ENCODE results near the gene SLC25A1. TPM values are rescaled to one million over a fixed set of nuclear protein-coding genes. Genes with fewer than 3 reads are reported as not detected.

The SLC25A1 gene
- total and polyA plus RNA-seq, 2 of the 8 experiments (the other 6 are each of a cell fraction or from before 2014, with no cell fraction given), result 110 to 148 TPM

- Histone ChIP-seq H4K91ac (replicated peaks; ENCODE audit: insufficient read length, low read length) (no peak overlapping the region), H2BK15ac (ENCODE audit: low read length) (no peak overlapping the region), H3K56ac (replicated peaks; ENCODE audit: insufficient read length, low read depth, low read length) (no peak overlapping the region), H2AFZ (ENCODE audit: low read length) (no peak overlapping the region), H4K5ac (ENCODE audit: insufficient read length, low read depth, low read length) (no peak overlapping the region), H3K79me2 (ENCODE audit: control insufficient read depth in 1 of 2, insufficient read depth in 2 of 2, low read length in 2 of 2) (peaks cover 0 to 10% of the 10 kb centered on the region in 2 experiments; a peak in 2 of 4 replicates), H3K27me3 (replicated peaks in 1 of 4; ENCODE audit: control insufficient read depth in 3 of 4, extremely low read depth in 1 of 4, insufficient read depth in 3 of 4, low read length in 3 of 4) (peaks cover 8 to 21% (median 15%) of the 10 kb centered on the region in 4 experiments), H3K4me3 (ENCODE audit: extremely low read depth in 1 of 4, insufficient read depth in 2 of 4, low read depth in 3 of 4, low read length in 4 of 4) (no peak overlapping the region; a peak in 2 of 8 replicates), H3K23me2 (ENCODE audit: low read depth, low read length) (peaks cover 5% of the 10 kb centered on the region; the same call in 1 of the 2 replicates), H3K9ac (replicated peaks in 1 of 4; ENCODE audit: extremely low read depth in 1 of 4, low read depth in 3 of 4, low read length in 3 of 4) (no peak overlapping the region), H4K8ac (ENCODE audit: extremely low read depth, insufficient read depth, low read length) (no peak overlapping the region), H2AK5ac (ENCODE audit: low read depth, low read length) (no peak overlapping the region), H3K23ac (ENCODE audit: insufficient read length) (no peak overlapping the region), H3K4me1 (replicated peaks in 1 of 4; ENCODE audit: control insufficient read depth in 3 of 4, insufficient read depth in 4 of 4, low read length in 3 of 4) (peaks cover 0 to 12% (median 5%) of the 10 kb centered on the region in 4 experiments; a peak in 5 of 7 replicates), H3K18ac (ENCODE audit: extremely low read depth, low read length) (no peak overlapping the region), H3K36me3 (ENCODE audit: control insufficient read depth in 2 of 4, insufficient read depth in 4 of 4, low read length in 3 of 4) (peaks cover 8 to 27% (median 23%) of the 10 kb centered on the region in 4 experiments; a peak in 6 of 8 replicates), H2BK5ac (ENCODE audit: low read depth, low read length) (no peak overlapping the region), H3K79me1 (ENCODE audit: low read depth, low read length) (no peaks in the 10 kb centered on the region; the same call in 1 of the 2 replicates), H3K4me2 (ENCODE audit: insufficient read depth in 1 of 2, low read depth in 2 of 2, low read length in 2 of 2) (peak overlapping the region; percentile 8 to 78; a peak in 2 of 4 replicates), H3K9me3 (ENCODE audit: insufficient read depth in 2 of 2, low read depth in 1 of 2, low read length in 1 of 2) (no peaks in the 10 kb centered on the region), H2BK12ac (ENCODE audit: low read depth, low read length) (no peak overlapping the region), H2BK20ac (ENCODE audit: low read length) (no peak overlapping the region), H4K20me1 (replicated peaks in 1 of 2; ENCODE audit: control insufficient read depth in 1 of 2, insufficient read depth in 2 of 2, low read length in 2 of 2) (peaks cover 1 to 4% of the 10 kb centered on the region in 2 experiments), H3K14ac (ENCODE audit: insufficient read length) (no peak overlapping the region), H3K4ac (replicated peaks; ENCODE audit: insufficient read length, low read depth, low read length) (no peak overlapping the region), H3K27ac (ENCODE audit: low read depth, low read length) (no peak overlapping the region), H2BK120ac (replicated peaks; ENCODE audit: low read depth, low read length) (no peak overlapping the region)
- 86% methylated on average over 4 of the region's 5 CpGs; no CpG with 5 or more reads in 1 of the 2 experiments for WGBS, 2 experiments (ENCODE audit: extremely low coverage in 1 of 2, insufficient coverage in 1 of 2, insufficient read length in 1 of 2, insufficient replicate concordance in 2 of 2, low coverage in 1 of 2, low lambda C conversion rate in 2 of 2, missing lambda C conversion rate in 1 of 2)
- ChIA-PET CTCF (ENCODE audit: partially characterized antibody) (interaction anchor here (1.2 to 5.0 kb wide), 6 partner anchors 11 to 32 kb away, joined by 3 to 28 read pairs (median 5); partner anchors contain the start of genes DGCR2 and TSSK2), POLR2A (ENCODE audit: partially characterized antibody) (interaction anchor here (0.6 to 3.4 kb wide), 5 partner anchors 10 to 321 kb away, joined by 3 to 24 read pairs (median 6); partner anchors contain the start of genes DGCR2 and TSSK2)
- FAIRE-seq (no peak), DNase-seq (ENCODE audit: low read depth in 1 of 2, low spot score in 2 of 2) (no peak)
- no peak for TF ChIP-seq TAF1 (IDR thresholded peaks at IDR 0.05; ENCODE audit: low read depth, low read length)
- TF ChIP-seq, protein P1, sequence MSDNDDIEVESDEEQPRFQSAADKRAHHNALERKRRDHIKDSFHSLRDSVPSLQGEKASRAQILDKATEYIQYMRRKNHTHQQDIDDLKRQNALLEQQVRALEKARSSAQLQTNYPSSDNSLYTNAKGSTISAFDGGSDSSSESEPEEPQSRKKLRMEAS (IDR thresholded peaks at IDR 0.05), result no peak
- TF ChIP-seq CHD1 (IDR thresholded peaks at IDR 0.05; ENCODE audit: low read depth, low read length), result no peak
- TF ChIP-seq ASH2L (IDR thresholded peaks at IDR 0.05; ENCODE audit: low read length), result no peak
- TF ChIP-seq JUN (IDR thresholded peaks at IDR 0.05; ENCODE audit: low read depth, low read length), result no peak
- TF ChIP-seq SUZ12 (IDR thresholded peaks at IDR 0.05; ENCODE audit: low read length), result no peak
- TF ChIP-seq POU5F1 (IDR thresholded peaks at IDR 0.05; ENCODE audit: low read depth, low read length), result no peak
- no peak for TF ChIP-seq MAFK (IDR thresholded peaks at IDR 0.05; ENCODE audit: low read depth, low read length)
- TF ChIP-seq CTBP2 (IDR thresholded peaks at IDR 0.05; ENCODE audit: borderline replicate concordance, insufficient read depth, insufficient read length, low read length), result no peak
- TF ChIP-seq FOSL1 (IDR thresholded peaks at IDR 0.05; ENCODE audit: insufficient read depth, low read depth, low read length), result no peak
- TF ChIP-seq SAP30 (IDR thresholded peaks at IDR 0.05; ENCODE audit: insufficient read depth, insufficient replicate concordance, low read length), result no peak
- TF ChIP-seq BCL11A (IDR thresholded peaks at IDR 0.05; ENCODE audit: low read depth in 2 of 2, low read length in 2 of 2), result no peak
- no peak for TF ChIP-seq NANOG (IDR thresholded peaks at IDR 0.05; ENCODE audit: insufficient read depth, low read depth, low read length, poor library complexity, severe bottlenecking)
- TF ChIP-seq CEBPB (IDR thresholded peaks at IDR 0.05; ENCODE audit: low read depth, low read length), result no peak
Observed at GRCh38 chr22:19143212-19143611, 35.3 kb downstream of the SLC25A1 start.

All from H1 (cell line).